ENCODE data around the gene HAX1. TPM values are rescaled to one million over a fixed set of nuclear protein-coding genes. Genes with fewer than 3 reads are reported as not detected.

HAX1 gene
- total RNA-seq, 1 donor from 2014 or later = 53.8 TPM

- DNase-seq (ENCODE audit: extremely low read depth, low read depth, low spot score) = no peak
Measured at GRCh38 chr1:154324669-154325582, 52.5 kb downstream of the HAX1 start, which contains the start of gene ATP8B2. TSS of gene ATP8B2 (plus strand) at chr1:154325525. CDS start at chr1:154328142, 2,617 bp downstream.

Other genes starting within 250 kb of the HAX1 start
- not detected in 2 replicates for gene NUP210L, start 117.6 kb upstream of the HAX1 start, total RNA-seq
- gene TPM3, start 80.5 kb upstream of the HAX1 start, total RNA-seq = 712 and 835 TPM in 2 replicates
- not detected in 2 replicates for gene CFAP141, start 66.3 kb upstream of the HAX1 start, total RNA-seq
- gene UBAP2L, start 51.7 kb upstream of the HAX1 start, total RNA-seq = 95.6 and 120 TPM in 2 replicates
- gene AQP10, start 48.5 kb downstream of the HAX1 start, total RNA-seq = not detected in 2 replicates
- gene ATP8B2, start 52.9 kb downstream of the HAX1 start, total RNA-seq = 65.3 and 75.4 TPM in 2 replicates
- gene IL6R, start 132.7 kb downstream of the HAX1 start, total RNA-seq = 13.9 and 16.0 TPM in 2 replicates
- gene TDRD10, start 229.6 kb downstream of the HAX1 start, total RNA-seq = 1.6 and 4.3 TPM in 2 replicates
- gene SHE, start 229.8 kb downstream of the HAX1 start, total RNA-seq = 47.3 and 52.3 TPM in 2 replicates